ENCODE measurements around the gene CRYAB.

- TF ChIP-seq CTCF (IDR thresholded peaks at IDR 0.05) (no peak), POLR2AphosphoS5 (IDR thresholded peaks at IDR 0.05) (no peak), POLR2A (IDR thresholded peaks at IDR 0.05) (no peak)
Measured at GRCh38 chr11:111923351-111923788, 11.8 kb upstream of the CRYAB start.

Data from stomach (tissue), 4 donors.